ENCODE data around the gene CHST4.
"Not testable (repeated sequence)": the region's sequence is repeated elsewhere in the genome, so short reads cannot be mapped to it uniquely, and the experiment has no call there.

CHST4 gene

GRCh38 chr16:71569621-71570020 lies 43.4 kb downstream of the CHST4 start:
- Histone ChIP-seq H3K9me3 (ENCODE audit: control insufficient read depth in 2 of 2, low read length in 2 of 2) (no peaks in the 10 kb centered on the region), H3K27me3 (ENCODE audit: control insufficient read depth in 1 of 2, insufficient read depth in 2 of 2, low read length in 2 of 2) (peaks cover 0 to 3% of the 10 kb centered on the region in 2 donors), H3K27ac (ENCODE audit: low read length) (no peak overlapping the region)

GRCh38 chr16:71570144-71570543 lies 43.9 kb downstream of the CHST4 start:
- Histone ChIP-seq H3K9me3 (ENCODE audit: control insufficient read depth in 2 of 2, low read length in 2 of 2) (no peaks in the 10 kb centered on the region), H3K27me3 (ENCODE audit: control insufficient read depth in 1 of 2, insufficient read depth in 2 of 2, low read length in 2 of 2) (peaks cover 0 to 3% of the 10 kb centered on the region in 2 donors), H3K9ac (ENCODE audit: low read length in 2 of 2) (no peak overlapping the region), H3K27ac (ENCODE audit: low read length) (no peak overlapping the region), H3K4me3 (ENCODE audit: low read length in 2 of 2) (no peak overlapping the region), H3K4me1 (ENCODE audit: control insufficient read depth, insufficient read depth, low read length) (no peaks in the 10 kb centered on the region), H3K36me3 (ENCODE audit: control insufficient read depth in 2 of 2, insufficient read depth in 2 of 2, low read length in 2 of 2) (no peaks in the 10 kb centered on the region)

More at GRCh38 chr16:71569621-71570020, 43.4 kb downstream of the CHST4 start:
- Histone ChIP-seq H3K4me1 (ENCODE audit: control insufficient read depth, insufficient read depth, low read length) (peaks cover 2% of the 10 kb centered on the region), H3K9ac (ENCODE audit: low read length in 2 of 2) (no peak overlapping the region), H3K4me3 (ENCODE audit: low read length in 2 of 2) (no peak overlapping the region), H3K36me3 (ENCODE audit: control insufficient read depth in 2 of 2, insufficient read depth in 2 of 2, low read length in 2 of 2) (no peaks in the 10 kb centered on the region)

GRCh38 chr16:71572497-71573116 lies 46.4 kb downstream of the CHST4 start:
- no peak overlapping the region for H3K27ac ChIP-seq (ENCODE audit: low read length)
- no peaks in the 10 kb centered on the region for H3K36me3 ChIP-seq (ENCODE audit: control insufficient read depth in 2 of 2, insufficient read depth in 2 of 2, low read length in 2 of 2)

GRCh38 chr16:71573387-71574094 lies 47.3 kb downstream of the CHST4 start:
- H3K4me1 ChIP-seq (ENCODE audit: control insufficient read depth, insufficient read depth, low read length) = no peaks in the 10 kb centered on the region
- no peak overlapping the region for H3K27ac ChIP-seq (ENCODE audit: low read length)
- H3K27me3 ChIP-seq (ENCODE audit: control insufficient read depth in 1 of 2, insufficient read depth in 2 of 2, low read length in 2 of 2) = peaks cover 2 to 4% of the 10 kb centered on the region in 2 donors
- H3K36me3 ChIP-seq (ENCODE audit: control insufficient read depth in 2 of 2, insufficient read depth in 2 of 2, low read length in 2 of 2) = no peaks in the 10 kb centered on the region
- H3K4me3 ChIP-seq (ENCODE audit: low read length in 2 of 2) = no peak overlapping the region
- H3K9ac ChIP-seq (ENCODE audit: low read length in 2 of 2) = no peak overlapping the region
- no peaks in the 10 kb centered on the region for H3K9me3 ChIP-seq (ENCODE audit: control insufficient read depth in 2 of 2, low read length in 2 of 2)

More at GRCh38 chr16:71572497-71573116, 46.4 kb downstream of the CHST4 start:
- Histone ChIP-seq H3K27me3 (ENCODE audit: control insufficient read depth in 1 of 2, insufficient read depth in 2 of 2, low read length in 2 of 2) (peaks cover 2 to 4% of the 10 kb centered on the region in 2 donors), H3K9me3 (ENCODE audit: control insufficient read depth in 2 of 2, low read length in 2 of 2) (no peaks in the 10 kb centered on the region), H3K4me3 (ENCODE audit: low read length in 2 of 2) (no peak overlapping the region), H3K9ac (ENCODE audit: low read length in 2 of 2) (no peak overlapping the region), H3K4me1 (ENCODE audit: control insufficient read depth, insufficient read depth, low read length) (no peaks in the 10 kb centered on the region)

GRCh38 chr16:71574702-71575101 lies 48.5 kb downstream of the CHST4 start:
- H3K36me3 ChIP-seq (ENCODE audit: control insufficient read depth in 2 of 2, insufficient read depth in 2 of 2, low read length in 2 of 2) = no peaks in the 10 kb centered on the region
- H3K27ac ChIP-seq (ENCODE audit: low read length) = no peak overlapping the region
- no peak overlapping the region for H3K4me3 ChIP-seq (ENCODE audit: low read length in 2 of 2)
- H3K4me1 ChIP-seq (ENCODE audit: control insufficient read depth, insufficient read depth, low read length) = no peaks in the 10 kb centered on the region
- peaks cover 2 to 4% of the 10 kb centered on the region in 2 donors for H3K27me3 ChIP-seq (ENCODE audit: control insufficient read depth in 1 of 2, insufficient read depth in 2 of 2, low read length in 2 of 2)
- H3K9ac ChIP-seq (ENCODE audit: low read length in 2 of 2) = no peak overlapping the region
- no peaks in the 10 kb centered on the region for H3K9me3 ChIP-seq (ENCODE audit: control insufficient read depth in 2 of 2, low read length in 2 of 2)

- H3K27ac ChIP-seq (ENCODE audit: low read length) = no peak within 1 kb of the TSS
- H3K9me3 ChIP-seq (ENCODE audit: control insufficient read depth in 2 of 2, low read length in 2 of 2) = no peaks in the 10 kb centered on the region
- no peak within 1 kb of the TSS for H3K9ac ChIP-seq (ENCODE audit: low read length in 2 of 2)
- H3K36me3 ChIP-seq (ENCODE audit: control insufficient read depth in 2 of 2, insufficient read depth in 2 of 2, low read length in 2 of 2) = no peaks in the 10 kb centered on the region
- peaks cover 2% of the 10 kb centered on the region in 2 donors for H3K27me3 ChIP-seq (ENCODE audit: control insufficient read depth in 1 of 2, insufficient read depth in 2 of 2, low read length in 2 of 2)
- no peaks in the 10 kb centered on the region for H3K4me1 ChIP-seq (ENCODE audit: control insufficient read depth, insufficient read depth, low read length)
- no peak within 1 kb of the TSS for H3K4me3 ChIP-seq (ENCODE audit: low read length in 2 of 2)
Measured at GRCh38 chr16:71576971-71577370, 50.7 kb downstream of the CHST4 start, which contains the start of gene TAT. TAT (minus strand) TSS chr16:71577092; CDS start chr16:71576415, 677 bp downstream.

GRCh38 chr16:71582553-71582848 lies 56.3 kb downstream of the CHST4 start:
- not testable (repeated sequence) for H3K9ac ChIP-seq (ENCODE audit: low read length in 2 of 2); H3K4me3 ChIP-seq (ENCODE audit: low read length in 2 of 2); H3K36me3 ChIP-seq (ENCODE audit: control insufficient read depth in 2 of 2, insufficient read depth in 2 of 2, low read length in 2 of 2); H3K4me1 ChIP-seq (ENCODE audit: control insufficient read depth, insufficient read depth, low read length); H3K27me3 ChIP-seq (ENCODE audit: control insufficient read depth in 1 of 2, insufficient read depth in 2 of 2, low read length in 2 of 2); H3K9me3 ChIP-seq (ENCODE audit: control insufficient read depth in 2 of 2, low read length in 2 of 2); H3K27ac ChIP-seq (ENCODE audit: low read length)

GRCh38 chr16:71584543-71585317 lies 58.5 kb downstream of the CHST4 start:
- no peaks in the 10 kb centered on the region for H3K27me3 ChIP-seq (ENCODE audit: control insufficient read depth in 1 of 2, insufficient read depth in 2 of 2, low read length in 2 of 2)
- no peak overlapping the region for H3K27ac ChIP-seq (ENCODE audit: low read length)
- no peak overlapping the region for H3K4me3 ChIP-seq (ENCODE audit: low read length in 2 of 2)

GRCh38 chr16:71585318-71585703 lies 59.1 kb downstream of the CHST4 start:
- no peaks in the 10 kb centered on the region for H3K4me1 ChIP-seq (ENCODE audit: control insufficient read depth, insufficient read depth, low read length)
- no peak overlapping the region for H3K27ac ChIP-seq (ENCODE audit: low read length)
- no peak overlapping the region for H3K9ac ChIP-seq (ENCODE audit: low read length in 2 of 2)
- H3K27me3 ChIP-seq (ENCODE audit: control insufficient read depth in 1 of 2, insufficient read depth in 2 of 2, low read length in 2 of 2) = no peaks in the 10 kb centered on the region
- H3K9me3 ChIP-seq (ENCODE audit: control insufficient read depth in 2 of 2, low read length in 2 of 2) = no peaks in the 10 kb centered on the region
- no peak overlapping the region for H3K4me3 ChIP-seq (ENCODE audit: low read length in 2 of 2)
- H3K36me3 ChIP-seq (ENCODE audit: control insufficient read depth in 2 of 2, insufficient read depth in 2 of 2, low read length in 2 of 2) = no peaks in the 10 kb centered on the region

More at GRCh38 chr16:71584543-71585317, 58.5 kb downstream of the CHST4 start:
- H3K4me1 ChIP-seq (ENCODE audit: control insufficient read depth, insufficient read depth, low read length) = no peaks in the 10 kb centered on the region
- no peak overlapping the region for H3K9ac ChIP-seq (ENCODE audit: low read length in 2 of 2)
- H3K9me3 ChIP-seq (ENCODE audit: control insufficient read depth in 2 of 2, low read length in 2 of 2) = no peaks in the 10 kb centered on the region
- H3K36me3 ChIP-seq (ENCODE audit: control insufficient read depth in 2 of 2, insufficient read depth in 2 of 2, low read length in 2 of 2) = no peaks in the 10 kb centered on the region

Data from stomach smooth muscle (tissue), 2 donors.